PC-3 (cell line): ENCODE results near the gene NCAPG. TPM values are rescaled to one million over a fixed set of nuclear protein-coding genes. Genes with fewer than 3 reads are reported as not detected.
A peak's percentile ranks its signal among the peaks of the same experiment; 100 is the strongest.
"Not testable (repeated sequence)": the region's sequence is repeated elsewhere in the genome, so short reads cannot be mapped to it uniquely, and the experiment has no call there.

ENCODE experiments used
- ATAC-seq: fragments of 200-7000 bp; cut with Tn5 transposase; 2 replicates; pipeline ENCODE4 v1.9.1; 2020; ENCODE audit warnings: mild to moderate bottlenecking, moderate library complexity
- BruUV-seq: library from RNA; stranded (reverse); fragments of 400-500 nt; replicated peaks from 2 replicates; lab custom pipeline; 2021; lab: Mats Ljungman, UMichigan
- CTCF ChIA-PET: fragments of 300-600 bp; sonication (Branson Sonifier 250); formaldehyde crosslinking; loops from one replicate; lab custom pipeline; 2022; ENCODE audit warnings: antibody characterized with exemption; lab: Charles Lee
- POLR2A ChIA-PET: fragments of 300-600 bp; sonication (Branson Sonifier 250); formaldehyde crosslinking; loops from one replicate; lab custom pipeline; 2022; ENCODE audit warnings: antibody characterized with exemption; ENCODE audit not compliant: unreplicated experiment; lab: Charles Lee
- DNase-seq: peaks from one replicate; pipeline ENCODE4 v3.0.0-alpha.2; 2015
- H2AFZ ChIP-seq: fragments of 300-600 bp; sonication (generic); 2 replicates; pipeline ENCODE4 v1.6.0; 2016; ENCODE audit warnings: antibody characterized with exemption, low read length
- H3F3A ChIP-seq: fragments of 300-600 bp; sonication (generic); one replicate; pipeline ENCODE4 v1.6.0; 2017; ENCODE audit warnings: antibody characterized with exemption, low read length, control low read depth, mild to moderate bottlenecking; ENCODE audit not compliant: unreplicated experiment
- H3K27ac ChIP-seq: fragments of 300-600 bp; sonication (generic); 2 replicates; pipeline ENCODE4 v1.5.1; 2016; ENCODE audit warnings: mild to moderate bottlenecking, low read length
- H3K27me3 ChIP-seq: fragments of 300-600 bp; sonication (generic); 2 replicates; pipeline ENCODE4 v1.6.1; 2016; ENCODE audit warnings: low read length, mixed read lengths
- H3K36me3 ChIP-seq: fragments of 300-600 bp; sonication (generic); 2 replicates; pipeline ENCODE4 v1.6.1; 2016; ENCODE audit warnings: low read depth, mixed run types, low read length, mixed read lengths
- H3K4me1 ChIP-seq: fragments of 300-600 bp; sonication (generic); 2 replicates; pipeline ENCODE4 v1.5.1; 2016; ENCODE audit warnings: low read length; ENCODE audit not compliant: insufficient read depth
- H3K4me2 ChIP-seq: fragments of 300-600 bp; sonication (generic); 2 replicates; pipeline ENCODE4 v1.6.0; 2016; ENCODE audit warnings: low read length
- H3K4me3 ChIP-seq: fragments of 300-600 bp; sonication (generic); 2 replicates; pipeline ENCODE4 v1.5.1; 2016; ENCODE audit warnings: mild to moderate bottlenecking, low read length, mixed read lengths
- H3K79me2 ChIP-seq: fragments of 300-600 bp; sonication (generic); 2 replicates; pipeline ENCODE4 v1.6.1; 2017; ENCODE audit warnings: low read length, mixed read lengths
- H3K9ac ChIP-seq: fragments of 300-600 bp; sonication (generic); 2 replicates; pipeline ENCODE4 v1.6.0; 2016; ENCODE audit warnings: mild to moderate bottlenecking, low read length
- H3K9me2 ChIP-seq: fragments of 300-600 bp; sonication (generic); replicated peaks from 2 replicates; pipeline ENCODE4 v1.6.1; 2016; ENCODE audit warnings: mixed run types, low read length, mixed read lengths
- H3K9me3 ChIP-seq: fragments of 300-600 bp; sonication (generic); 2 replicates; pipeline ENCODE4 v1.6.1; 2016; ENCODE audit warnings: low read length, mixed read lengths
- H4K20me1 ChIP-seq: fragments of 300-600 bp; sonication (generic); 2 replicates; pipeline ENCODE4 v1.6.1; 2016; ENCODE audit warnings: low read length, mixed read lengths
- EZH2 ChIP-seq: fragments of 300-600 bp; sonication (generic); IDR thresholded peaks from one replicate; pipeline ENCODE4 v1.6.1; 2017; ENCODE audit warnings: antibody characterized with exemption, mild to moderate bottlenecking, low read length; ENCODE audit not compliant: unreplicated experiment
- EZH2phosphoT487 ChIP-seq: fragments of 300-600 bp; sonication (generic); IDR thresholded peaks from 2 replicates; pipeline ENCODE4 v1.6.1; 2018; ENCODE audit warnings: mild to moderate bottlenecking, antibody characterized with exemption, low read length, borderline replicate concordance
- intact Hi-C: fragments of 100-400 bp; cut with micrococcal nuclease; formaldehyde crosslinking; loops from 2 replicates; pipeline ENCODE4 v1.9.0; 2023
- total RNA-seq: library from RNA; depleted of rRNA; stranded (reverse); fragments of >200 nt; gene quantifications from 2 replicates; pipeline ENCODE4 v1.2.3, GENCODE V29; 2014
- TF ChIP-seq, protein P1 (sequence below): fragments of 300-600 bp; sonication (generic); conservative IDR thresholded peaks from 2 replicates; pipeline ENCODE4 v1.5.1; 2017; ENCODE audit warnings: antibody characterized with exemption, low read depth, mild to moderate bottlenecking, low read length

Gene NCAPG
- total RNA-seq, 1 experiment from 2014 or later, result 27.6 TPM

DNA sequence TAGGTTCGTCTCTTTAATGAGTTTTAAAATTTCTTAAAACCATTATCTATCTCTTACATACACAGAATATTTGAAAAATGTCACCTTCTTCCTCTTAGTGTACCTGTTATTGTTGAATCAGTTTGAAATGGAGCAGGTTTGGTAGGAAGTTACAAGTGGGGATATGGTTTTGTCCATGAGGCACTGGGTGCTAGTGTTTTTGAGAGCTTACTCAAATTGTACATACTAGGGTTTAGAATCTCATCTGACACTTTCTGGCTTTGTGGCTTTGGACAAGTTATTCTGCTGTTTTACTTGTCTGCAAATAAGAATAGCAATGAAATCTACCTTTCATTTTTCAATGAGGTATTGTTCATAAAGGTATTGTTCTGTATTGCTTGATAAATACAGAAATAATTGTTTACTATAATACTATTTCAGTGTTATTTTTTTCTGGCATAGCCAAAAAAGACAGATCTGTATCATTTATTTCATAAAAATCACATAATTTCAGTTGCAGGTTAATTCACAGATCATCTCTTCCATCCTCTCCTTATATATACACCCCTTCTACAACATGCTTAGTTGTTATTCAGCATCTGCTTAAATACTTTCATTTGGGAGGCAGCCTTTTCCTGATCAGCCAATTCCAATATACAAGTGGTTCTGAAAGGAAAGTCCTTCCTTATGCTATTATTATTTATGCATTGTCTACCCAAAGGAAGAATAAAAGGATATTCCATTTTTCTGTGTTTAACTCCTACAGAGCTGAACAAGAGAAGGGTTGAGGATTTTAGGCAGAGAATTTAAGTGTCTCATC is 13.3 kb downstream of the NCAPG start:
- no peak for ATAC-seq
- Histone ChIP-seq H3K9ac (no peak overlapping the region), H3K9me2 (no peaks in the 10 kb centered on the region), H3K4me3 (no peak overlapping the region), H3F3A (no peaks in the 10 kb centered on the region), H3K4me1 (no peaks in the 10 kb centered on the region), H3K36me3 (peaks cover 45% of the 10 kb centered on the region), H4K20me1 (no peaks in the 10 kb centered on the region), H2AFZ (no peak overlapping the region), H3K79me2 (no peaks in the 10 kb centered on the region), H3K9me3 (no peaks in the 10 kb centered on the region), H3K4me2 (no peak overlapping the region), H3K27ac (no peak overlapping the region), H3K27me3 (no peaks in the 10 kb centered on the region)
- TF ChIP-seq EZH2 (no peak), EZH2phosphoT487 (no peak)
- TF ChIP-seq, protein P1, sequence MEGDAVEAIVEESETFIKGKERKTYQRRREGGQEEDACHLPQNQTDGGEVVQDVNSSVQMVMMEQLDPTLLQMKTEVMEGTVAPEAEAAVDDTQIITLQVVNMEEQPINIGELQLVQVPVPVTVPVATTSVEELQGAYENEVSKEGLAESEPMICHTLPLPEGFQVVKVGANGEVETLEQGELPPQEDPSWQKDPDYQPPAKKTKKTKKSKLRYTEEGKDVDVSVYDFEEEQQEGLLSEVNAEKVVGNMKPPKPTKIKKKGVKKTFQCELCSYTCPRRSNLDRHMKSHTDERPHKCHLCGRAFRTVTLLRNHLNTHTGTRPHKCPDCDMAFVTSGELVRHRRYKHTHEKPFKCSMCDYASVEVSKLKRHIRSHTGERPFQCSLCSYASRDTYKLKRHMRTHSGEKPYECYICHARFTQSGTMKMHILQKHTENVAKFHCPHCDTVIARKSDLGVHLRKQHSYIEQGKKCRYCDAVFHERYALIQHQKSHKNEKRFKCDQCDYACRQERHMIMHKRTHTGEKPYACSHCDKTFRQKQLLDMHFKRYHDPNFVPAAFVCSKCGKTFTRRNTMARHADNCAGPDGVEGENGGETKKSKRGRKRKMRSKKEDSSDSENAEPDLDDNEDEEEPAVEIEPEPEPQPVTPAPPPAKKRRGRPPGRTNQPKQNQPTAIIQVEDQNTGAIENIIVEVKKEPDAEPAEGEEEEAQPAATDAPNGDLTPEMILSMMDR, result no peak
- intact Hi-C loops, result no loop called here
- ChIA-PET POLR2A (no interaction called here), CTCF (no interaction called here)
- DNase-seq, result no peak
- no TSS peak for BruUV-seq

DNA sequence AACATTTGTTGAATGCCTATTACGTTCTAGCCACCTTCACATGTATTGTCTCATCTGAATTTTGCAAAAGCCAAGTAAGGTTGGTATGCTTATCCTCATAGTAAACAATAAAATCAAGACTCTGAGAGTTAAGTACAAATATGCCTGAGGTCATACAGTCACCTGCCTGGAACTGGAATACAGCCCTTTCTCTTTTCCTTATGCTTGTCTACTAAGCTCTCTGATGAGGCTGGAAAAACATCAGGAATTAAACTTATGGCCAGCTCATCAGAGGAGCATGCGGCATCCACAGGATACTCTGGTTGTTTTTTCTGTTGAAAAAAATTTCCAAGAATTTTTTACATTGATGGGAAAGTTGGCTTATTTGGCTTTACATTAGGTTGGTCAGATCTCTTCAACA is 35.5 kb downstream of the NCAPG start:
- no peak overlapping the region for H3K4me2 ChIP-seq
- H3F3A ChIP-seq, result no peaks in the 10 kb centered on the region
- no peaks in the 10 kb centered on the region for H3K27me3 ChIP-seq
- H4K20me1 ChIP-seq, result no peaks in the 10 kb centered on the region
- TF ChIP-seq EZH2phosphoT487 (no peak), EZH2 (no peak)
- TF ChIP-seq, protein P1, result no peak
- ChIA-PET POLR2A (no interaction called here), CTCF (no interaction called here)
- H2AFZ ChIP-seq, result no peak overlapping the region
- H3K4me3 ChIP-seq, result no peak overlapping the region
- H3K4me1 ChIP-seq, result no peaks in the 10 kb centered on the region
- DNase-seq (peak; percentile 4), ATAC-seq (no peak; the same call in 1 of the 2 replicates)
- peaks cover 36% of the 10 kb centered on the region for H3K36me3 ChIP-seq
- H3K79me2 ChIP-seq, result no peaks in the 10 kb centered on the region
- H3K9me3 ChIP-seq, result no peaks in the 10 kb centered on the region
- H3K9me2 ChIP-seq, result no peaks in the 10 kb centered on the region
- intact Hi-C loops, result no loop called here
- H3K9ac ChIP-seq, result no peak overlapping the region
- no TSS peak for BruUV-seq
- H3K27ac ChIP-seq, result no peak overlapping the region

DNA sequence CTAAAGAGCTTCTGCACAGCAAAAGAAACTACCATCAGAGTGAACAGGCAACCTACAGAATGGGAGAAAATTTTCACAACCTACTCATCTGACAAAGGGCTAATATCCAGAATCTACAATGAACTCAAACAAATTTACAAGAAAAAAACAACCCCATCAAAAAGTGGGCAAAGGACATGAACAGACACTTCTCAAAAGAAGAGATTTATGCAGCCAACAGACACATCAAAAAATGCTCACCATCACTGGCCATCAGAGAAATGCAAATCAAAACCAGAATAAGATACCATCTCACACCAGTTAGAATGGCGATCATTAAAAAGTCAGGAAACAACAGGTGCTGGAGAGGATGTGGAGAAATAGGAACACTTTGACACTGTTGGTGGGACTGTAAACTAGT is 39.5 kb downstream of the NCAPG start:
- H4K20me1 ChIP-seq, H3K9me2 ChIP-seq, H3K4me3 ChIP-seq, H3F3A ChIP-seq, intact Hi-C loops, H3K9me3 ChIP-seq, H3K4me2 ChIP-seq, ATAC-seq, DNase-seq, H3K27me3 ChIP-seq, H3K4me1 ChIP-seq, H3K79me2 ChIP-seq, POLR2A ChIA-PET, H3K9ac ChIP-seq, H2AFZ ChIP-seq, H3K27ac ChIP-seq, BruUV-seq, CTCF ChIA-PET, H3K36me3 ChIP-seq: not testable (repeated sequence)
